Activated effector memory CD4-positive, alpha-beta T cell treated with anti-CD3 and anti-CD28 coated beads, Interleukin-2, amount 50 U/mL, for 16 hours (primary cell): ENCODE measurements around the gene ZMYND10.

Source experiments
- DNase-seq: peaks from one replicate; pipeline ENCODE4 v3.0.0-alpha.2; 2020

The ZMYND10 gene

DNA sequence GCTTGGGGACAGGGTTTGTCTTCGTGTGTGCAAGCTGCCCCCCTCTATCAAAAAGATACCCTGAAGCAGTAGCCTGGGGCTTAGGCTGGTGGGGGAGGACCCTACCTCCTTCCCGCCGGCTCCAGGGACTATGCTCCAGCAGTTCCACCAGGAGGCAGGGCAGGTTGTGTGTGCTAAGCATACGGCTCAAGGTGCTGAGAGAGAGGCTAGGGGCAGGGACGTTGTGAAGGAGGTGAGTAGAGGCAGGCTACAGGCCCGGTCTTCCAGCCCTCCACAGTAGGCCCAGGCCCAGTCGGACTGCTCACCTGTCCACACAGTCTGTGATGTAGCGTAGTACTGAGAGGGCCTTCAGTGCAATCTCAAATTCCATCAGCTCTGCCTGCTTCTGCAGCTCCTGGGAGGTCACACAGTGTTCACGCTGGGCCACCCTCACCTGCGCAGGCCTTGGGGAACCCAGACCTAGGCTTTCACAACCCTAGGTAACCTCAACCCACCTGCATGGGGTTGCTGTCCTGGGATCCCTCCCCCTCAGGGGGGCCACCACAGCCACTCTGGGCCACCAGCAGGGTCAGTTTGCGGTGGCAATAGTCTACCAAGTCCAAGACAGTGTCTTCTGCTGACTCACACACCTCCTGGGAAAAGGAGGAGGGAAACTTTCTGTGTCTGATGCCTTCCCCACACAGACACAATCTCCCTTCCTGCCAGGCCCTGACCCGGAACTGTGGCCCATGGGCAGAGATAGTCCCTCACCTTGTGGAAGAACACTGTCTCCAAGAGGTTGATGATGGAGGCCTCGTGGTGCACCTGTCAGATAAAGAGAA, 2.5 kb downstream of the ZMYND10 start:
- no peak for DNase-seq

DNA sequence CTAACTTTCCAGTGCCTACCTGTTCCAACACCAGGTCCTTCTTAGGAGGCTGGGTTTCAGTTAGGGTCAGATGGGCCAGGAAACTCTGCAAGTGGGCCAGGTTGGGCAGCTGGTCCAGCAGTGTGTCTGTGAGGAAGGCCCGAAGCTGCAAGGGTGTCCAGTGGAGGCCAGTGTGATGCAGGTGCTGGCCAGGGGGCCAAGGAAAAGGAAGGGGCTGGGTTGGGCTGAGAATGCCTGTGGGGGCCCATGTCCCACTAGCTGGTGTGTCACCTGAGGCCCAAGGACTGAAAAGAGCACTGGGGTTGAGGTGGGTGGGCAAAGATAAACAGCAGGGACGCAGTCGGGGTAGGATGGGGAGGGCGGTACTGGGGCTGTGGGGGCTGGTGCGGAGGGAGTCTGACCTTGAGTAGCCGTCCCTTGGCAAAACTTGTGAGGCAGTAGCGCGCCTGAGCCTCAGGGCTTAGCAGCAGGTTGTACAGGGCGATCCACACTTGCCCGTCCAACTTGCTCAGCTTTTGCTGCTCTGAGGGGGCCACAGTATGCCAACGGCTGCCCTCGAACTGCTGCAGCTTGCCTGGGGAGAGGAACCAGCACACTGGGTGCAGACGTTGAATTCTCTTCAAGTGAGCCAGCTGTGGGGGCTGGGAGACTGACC, 3.4 kb downstream of the ZMYND10 start:
- DNase-seq: no peak

DNA sequence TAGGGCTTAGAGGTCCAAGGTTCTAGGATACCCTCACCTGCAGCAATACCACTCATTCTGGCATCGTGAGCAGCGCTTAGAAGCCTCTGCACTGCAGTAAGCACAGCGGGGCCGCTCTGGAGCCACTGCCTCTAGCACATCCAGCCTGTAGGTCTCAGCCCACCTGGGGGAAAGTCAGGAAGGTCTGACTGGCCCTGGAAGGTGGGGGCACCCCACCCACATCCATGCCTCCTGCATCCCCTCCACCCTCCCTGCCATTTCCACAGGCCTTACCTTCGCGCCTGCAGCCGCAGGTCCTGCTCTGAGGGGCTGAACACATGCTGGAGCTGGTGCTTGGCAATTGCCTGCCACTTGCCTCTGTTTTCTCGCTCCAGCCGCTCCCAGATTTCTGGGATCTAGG, 4.0 kb downstream of the ZMYND10 start:
- no peak for DNase-seq

DNA sequence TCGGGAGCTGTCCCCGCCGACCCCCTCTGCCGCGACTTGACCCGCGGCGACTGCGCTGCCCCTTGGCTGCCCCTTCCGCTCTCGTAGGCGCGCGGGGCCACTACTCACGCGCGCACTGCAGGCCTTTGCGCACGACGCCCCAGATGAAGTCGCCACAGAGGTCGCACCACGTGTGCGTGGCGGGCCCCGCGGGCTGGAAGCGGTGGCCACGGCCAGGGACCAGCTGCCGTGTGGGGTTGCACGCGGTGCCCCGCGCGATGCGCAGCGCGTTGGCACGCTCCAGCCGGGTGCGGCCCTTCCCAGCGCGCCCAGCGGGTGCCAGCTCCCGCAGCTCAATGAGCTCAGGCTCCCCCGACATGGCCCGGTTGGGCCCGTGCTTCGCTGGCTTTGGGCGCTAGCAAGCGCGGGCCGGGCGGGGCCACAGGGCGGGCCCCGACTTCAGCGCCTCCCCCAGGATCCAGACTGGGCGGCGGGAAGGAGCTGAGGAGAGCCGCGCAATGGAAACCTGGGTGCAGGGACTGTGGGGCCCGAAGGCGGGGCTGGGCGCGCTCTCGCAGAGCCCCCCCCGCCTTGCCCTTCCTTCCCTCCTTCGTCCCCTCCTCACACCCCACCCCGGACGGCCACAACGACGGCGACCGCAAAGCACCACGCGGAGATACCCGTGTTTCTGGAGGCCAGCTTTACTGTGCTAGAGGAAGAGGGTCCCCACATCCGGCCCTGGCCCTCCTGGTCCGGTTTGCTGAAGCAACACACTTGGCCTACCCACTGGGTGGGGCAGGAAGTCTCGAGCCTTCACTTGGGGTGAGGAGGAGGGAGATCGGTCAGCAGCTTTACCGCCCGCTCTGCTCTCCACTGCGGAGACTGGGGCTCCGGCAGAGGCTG, 4.8 kb downstream of the ZMYND10 start, which contains the start of gene RASSF1:
RASSF1 (minus strand) TSS at position 389 of the 882 bp plus-strand sequence; CDS start at position 358, 31 bp downstream.
- peak; percentile 87 for DNase-seq

- DNase-seq: no peak
Observed at GRCh38 chr3:50340147-50340447, 5.4 kb downstream of the ZMYND10 start.

GRCh38 chr3:50339485-50340146, 5.9 kb downstream of the ZMYND10 start:
- DNase-seq: no peak

- DNase-seq: no peak
Observed at GRCh38 chr3:50338965-50339364, 6.6 kb downstream of the ZMYND10 start.

- peak; percentile 98 for DNase-seq
Observed at GRCh38 chr3:50337175-50337861, 8.2 kb downstream of the ZMYND10 start.

DNA sequence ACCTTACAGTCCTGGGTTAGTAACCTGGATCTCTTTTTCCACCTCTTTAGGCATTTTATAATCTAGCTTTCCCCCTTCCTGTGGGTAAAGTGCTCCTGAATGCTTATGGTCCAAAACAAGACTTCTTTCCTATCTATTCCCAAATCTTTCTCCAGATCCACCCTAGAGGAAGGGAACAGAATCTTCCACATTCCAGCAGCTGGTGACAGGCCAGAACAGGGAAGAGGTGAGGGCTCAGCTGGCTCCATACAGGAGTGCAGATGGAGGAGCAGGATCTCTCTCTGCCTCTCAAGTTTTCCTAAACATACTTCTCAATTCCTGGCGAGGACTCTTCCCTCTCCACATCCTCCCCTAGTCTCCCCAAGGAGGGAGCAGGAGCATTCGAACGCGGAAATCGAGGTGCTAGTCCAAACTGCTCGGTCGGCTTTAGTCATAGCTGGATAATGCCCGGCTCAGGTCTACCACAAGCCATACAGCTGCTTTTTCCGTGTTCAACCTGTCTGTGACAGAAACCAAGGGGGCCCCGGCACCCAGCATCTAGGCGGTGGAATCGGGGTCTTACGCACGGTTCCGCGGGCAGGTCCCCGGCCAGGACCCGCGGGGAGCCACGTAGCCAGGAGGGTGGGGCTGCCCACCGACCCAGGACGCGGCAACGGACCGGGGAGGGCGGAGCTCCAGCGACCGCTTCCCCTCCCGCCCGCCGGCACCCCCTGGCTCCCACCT, 8.9 kb downstream of the ZMYND10 start:
- no peak for DNase-seq

- DNase-seq: no peak
Observed at GRCh38 chr3:50334339-50335075, 11.0 kb downstream of the ZMYND10 start.

GRCh38 chr3:50333744-50334328, 11.7 kb downstream of the ZMYND10 start:
- DNase-seq: no peak

- DNase-seq: no peak
Observed at GRCh38 chr3:50331364-50331907, 14.1 kb downstream of the ZMYND10 start.

DNA sequence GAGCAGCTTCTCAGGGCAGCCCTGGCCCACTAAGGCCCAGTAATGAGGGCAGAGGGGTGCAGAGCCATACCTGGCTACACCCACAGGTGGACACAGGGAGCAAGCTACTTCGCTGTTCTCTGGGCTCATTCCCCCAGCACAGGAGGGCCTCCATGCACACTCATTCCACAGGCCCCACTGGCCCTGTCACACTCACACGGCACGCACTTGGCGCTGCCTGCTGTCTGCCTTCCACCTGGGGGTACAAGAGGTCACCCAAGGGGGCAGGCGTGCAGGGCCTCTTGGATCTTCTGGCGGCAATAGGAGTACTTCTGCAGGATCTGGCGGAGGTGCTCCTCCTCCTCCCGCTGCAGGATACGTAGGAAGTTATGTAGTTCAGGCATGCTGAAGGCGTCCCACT, 15.2 kb downstream of the ZMYND10 start:
- no peak for DNase-seq

DNA sequence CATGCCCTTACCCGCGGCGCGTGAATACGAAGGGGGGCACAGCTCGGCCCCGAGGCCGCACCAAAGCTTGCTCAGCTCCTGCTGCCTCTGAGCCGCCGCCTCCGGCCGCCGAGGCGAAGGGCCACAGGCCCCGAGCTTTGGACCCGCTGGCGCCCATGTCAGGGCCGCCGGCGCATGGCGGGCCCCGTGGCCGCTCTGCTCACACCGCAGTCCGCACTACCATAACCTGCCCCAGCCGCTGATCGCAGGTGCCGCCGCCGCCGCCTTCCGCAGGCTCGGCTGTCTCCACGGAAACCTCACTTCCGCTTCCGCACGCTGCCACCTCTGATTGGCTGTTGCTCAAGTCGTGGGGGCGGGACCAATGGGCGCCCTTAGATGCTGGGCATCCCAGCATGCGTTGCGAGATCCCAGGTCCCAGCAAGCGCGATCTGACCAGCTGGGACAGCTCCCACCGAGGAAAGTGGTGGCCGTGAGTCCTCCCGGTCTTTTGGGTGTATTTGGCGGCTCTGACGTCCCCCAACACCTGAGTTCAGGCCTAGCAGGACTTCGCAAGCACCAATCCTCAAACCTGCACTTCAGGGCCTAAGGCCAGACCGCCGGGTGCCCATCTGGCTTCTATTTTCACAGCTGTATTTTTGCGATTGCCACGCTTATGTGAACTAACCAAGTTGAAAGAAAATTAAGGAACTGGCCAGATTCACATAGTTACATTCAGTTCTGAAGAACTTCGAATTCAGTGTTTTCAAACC, 17.4 kb downstream of the ZMYND10 start, which contains the start of gene TUSC2:
TUSC2 (minus strand) TSS at position 281 of the 749 bp plus-strand sequence; CDS start at position 157, 124 bp downstream.
- peak; percentile 98 for DNase-seq

DNA sequence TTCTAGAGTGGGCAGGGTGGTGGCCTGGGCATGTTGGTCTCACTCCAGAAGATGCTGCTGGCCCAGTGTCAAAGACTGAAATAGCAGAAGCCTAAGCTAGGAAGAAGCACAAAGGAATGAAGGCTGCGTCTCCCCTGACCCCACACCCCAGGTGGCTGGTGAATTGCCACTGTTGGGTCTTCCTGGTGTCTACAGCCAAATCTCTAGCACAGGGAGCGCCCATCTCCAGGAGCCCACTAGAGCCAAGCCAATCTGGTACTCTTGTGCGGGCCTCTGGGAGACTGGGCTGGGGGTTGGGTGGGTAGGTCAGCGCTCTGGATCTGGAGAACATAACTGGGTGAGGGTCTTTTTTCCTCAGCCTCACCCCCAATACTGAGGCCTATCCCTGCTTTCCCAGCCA, 18.4 kb downstream of the ZMYND10 start:
- no peak for DNase-seq

- DNase-seq: no peak
Observed at GRCh38 chr3:50326182-50326541, 19.4 kb downstream of the ZMYND10 start.

GRCh38 chr3:50325497-50326181, 19.9 kb downstream of the ZMYND10 start:
- no peak for DNase-seq

GRCh38 chr3:50325113-50325480, 20.4 kb downstream of the ZMYND10 start:
- DNase-seq: no peak
